GM12878 (cell line): Measurements from ENCODE around the gene SESN3. TPM values are rescaled to one million over a fixed set of nuclear protein-coding genes. Genes with fewer than 3 reads are reported as not detected.

Source experiments
- ATAC-seq: fragments of 200-7000 bp; cut with Tn5 transposase; 3 replicates; pipeline ENCODE4 v1.9.1; 2020; ENCODE audit warnings: mild to moderate bottlenecking, moderate library complexity
- BruUV-seq: library from RNA; stranded (reverse); fragments of 400-500 nt; replicated peaks from 2 replicates; lab custom pipeline; 2021; lab: Mats Ljungman, UMichigan
- CTCF ChIA-PET: fragments of 300-600 bp; sonication (Branson Sonifier 250); formaldehyde crosslinking; extraction: SDS; loops from one replicate; lab custom pipeline; 2021; ENCODE audit warnings: inconsistent platforms; lab: Yijun Ruan, JAX
- POLR2A ChIA-PET: fragments of 350-600 bp; formaldehyde crosslinking; extraction: SDS; loops from one replicate; lab custom pipeline; 2021; ENCODE audit warnings: inconsistent platforms; lab: Charles Lee
- RAD21 ChIA-PET: fragments of 300-600 bp; sonication (Branson Sonifier 250); formaldehyde crosslinking; loops from one replicate; lab custom pipeline; 2023; ENCODE audit warnings: antibody characterized with exemption; ENCODE audit not compliant: unreplicated experiment; lab: Charles Lee
- SMC1A ChIA-PET: fragments of 300-600 bp; sonication (Branson Sonifier 250); formaldehyde crosslinking; loops from one replicate; lab custom pipeline; 2023; ENCODE audit not compliant: unreplicated experiment, uncharacterized antibody; lab: Charles Lee
- DNase-seq: peaks from one replicate; pipeline ENCODE4 v3.0.0-alpha.2; 2011; ENCODE audit warnings: low read depth, low spot score
- FAIRE-seq: peaks from 3 replicates; lab custom pipeline; 2011; peaks lifted over from hg19 to GRCh38; lab: Jason Lieb, UNC
- H2AFZ ChIP-seq: 2 replicates; pipeline ENCODE4 v1.6.0; 2011; ENCODE audit warnings: low read depth, low read length, control low read depth; ENCODE audit not compliant: control insufficient read depth
- H3K27ac ChIP-seq: 2 replicates; pipeline ENCODE4 v1.5.1; 2011; ENCODE audit warnings: control low read depth; ENCODE audit not compliant: control insufficient read depth, insufficient read depth
- H3K27me3 ChIP-seq, 2 experiments: replicated peaks in 1 of 2; 2 replicates each; pipeline versions ENCODE4 v1.6.0 to v1.6.1; 2011; ENCODE audit warnings: low read length in 1 of 2; ENCODE audit not compliant: control insufficient read depth in 2 of 2, insufficient read depth in 2 of 2
- H3K36me3 ChIP-seq, 2 experiments: 2 replicates each; pipeline ENCODE4 v1.5.1; 2011; ENCODE audit warnings: low read length in 1 of 2; ENCODE audit not compliant: control insufficient read depth in 2 of 2, insufficient read depth in 2 of 2
- H3K4me1 ChIP-seq: 2 replicates; pipeline ENCODE4 v1.6.1; 2011; ENCODE audit warnings: mild to moderate bottlenecking, low read length, moderate library complexity, mixed read lengths; ENCODE audit not compliant: control insufficient read depth, insufficient read depth
- H3K4me2 ChIP-seq: 2 replicates; pipeline ENCODE4 v1.6.0; 2011; ENCODE audit warnings: control low read depth; ENCODE audit not compliant: control insufficient read depth, insufficient read depth
- H3K4me3 ChIP-seq: fragments of 200-600 bp; sonication (generic); 2 replicates; pipeline ENCODE4 v1.5.1; 2016
- H3K79me2 ChIP-seq: 2 replicates; pipeline ENCODE4 v1.6.0; 2011; ENCODE audit warnings: low read length; ENCODE audit not compliant: control insufficient read depth, insufficient read depth
- H3K9ac ChIP-seq: 2 replicates; pipeline ENCODE4 v1.8.0; 2011; ENCODE audit warnings: low read length, control low read depth, mixed read lengths; ENCODE audit not compliant: control insufficient read depth, insufficient read depth
- H3K9me3 ChIP-seq: replicated peaks from 3 replicates; pipeline ENCODE4 v1.5.1; 2011; ENCODE audit warnings: mild to moderate bottlenecking, low read length; ENCODE audit not compliant: control insufficient read depth, insufficient read depth
- H4K20me1 ChIP-seq: 2 replicates; pipeline ENCODE4 v1.6.0; 2011; ENCODE audit not compliant: control insufficient read depth, insufficient read depth
- JUND ChIP-seq: IDR thresholded peaks from 2 replicates; pipeline ENCODE4 v1.6.1; 2012; ENCODE audit warnings: low read depth, mild to moderate bottlenecking, low read length, improper control_type of control experiment, moderate library complexity
- LARP7 ChIP-seq: fragments of 450-650 bp; IDR thresholded peaks from 2 replicates; pipeline ENCODE4 v1.6.1; 2017; ENCODE audit warnings: mild to moderate bottlenecking
- MXI1 ChIP-seq: fragments of 150-350 bp; IDR thresholded peaks from 2 replicates; pipeline ENCODE4 v1.6.1; 2011; ENCODE audit warnings: low read depth, mild to moderate bottlenecking, inconsistent platforms, low read length, improper control_type of control experiment
- NR2F1 ChIP-seq: fragments of 450-650 bp; conservative IDR thresholded peaks from 2 replicates; pipeline ENCODE4 v1.6.1; 2017; ENCODE audit warnings: mild to moderate bottlenecking
- POLR2AphosphoS5 ChIP-seq: IDR thresholded peaks from 2 replicates; pipeline ENCODE4 v1.6.1; 2011; ENCODE audit warnings: mild to moderate bottlenecking, low read length, inconsistent platforms
- RCOR1 ChIP-seq: conservative IDR thresholded peaks from 2 replicates; pipeline ENCODE4 v1.6.1; 2012; ENCODE audit warnings: low read depth, low read length, improper control_type of control experiment
- SP1 ChIP-seq: IDR thresholded peaks from one replicate; pipeline ENCODE4 v1.6.1; 2011; ENCODE audit warnings: low read depth, low read length
- YY1 ChIP-seq: IDR thresholded peaks from 2 replicates; pipeline ENCODE4 v1.6.1; 2011; ENCODE audit warnings: low read depth, mild to moderate bottlenecking, low read length
- ZBTB4 ChIP-seq: fragments of 450-650 bp; formaldehyde crosslinking; IDR thresholded peaks from 2 replicates; pipeline ENCODE4 v1.4.0; 2022; ENCODE audit warnings: mild to moderate bottlenecking, moderate library complexity
- ZZZ3 ChIP-seq: IDR thresholded peaks from 2 replicates; pipeline ENCODE4 v1.6.1; 2011; ENCODE audit warnings: low read depth; ENCODE audit not compliant: control insufficient read depth, insufficient read length
- WGBS: methylation state at CpG from one replicate; pipeline ENCODE4 v1.1.6; 2016; ENCODE audit warnings: low lambda C conversion rate; ENCODE audit not compliant: insufficient replicate concordance, insufficient coverage; ENCODE audit errors: missing lambda C conversion rate; 5-methylcytosine and 5-hydroxymethylcytosine counted together
- in situ Hi-C: fragments of 300-500 bp; cut with MboI; formaldehyde crosslinking; loops from 9 replicates; pipeline ENCODE4 v1.14.3; 2018; ENCODE audit warnings: mixed read lengths
- intact Hi-C: fragments of 100-400 bp; cut with micrococcal nuclease; formaldehyde crosslinking; loops from one replicate; pipeline ENCODE4 v1.14.2; 2022; ENCODE audit not compliant: unreplicated experiment
- polyA plus RNA-seq, 11 experiments: library from polyadenylated mRNA; depleted of rRNA in 4 of 11; unstranded in 6 of 11; stranded (reverse) in 5 of 11; fragments of >200 nt; fragmentation: Nextera tagmentation in 4 of 11; fragmentation: Illumina TruSeq in 1 of 11; extraction: Ambion mirVana in 4 of 11; extraction: Trizol in 1 of 11; gene quantifications; 1 replicate in 1 of 11; 2 replicates in 10 of 11; pipeline versions ENCODE4 v1.2.1 to v1.2.3, GENCODE V29; 2011 to 2016; ENCODE audit warnings: inconsistent platforms in 2 of 11, missing spikeins in 2 of 11, low read depth in 1 of 11
- total RNA-seq, 4 experiments: library from RNA; depleted of rRNA in 3 of 4; stranded (reverse); fragments of >200 nt in 3 of 4; fragmentation: Illumina TruSeq in 1 of 4; extraction: Trizol in 1 of 4; gene quantifications; 2 replicates each; pipeline versions ENCODE4 v1.2.1 to v1.2.3, GENCODE V29; 2013 to 2021
- TF ChIP-seq, protein P1 (sequence below): IDR thresholded peaks from 2 replicates; pipeline ENCODE4 v1.6.1; 2011; ENCODE audit warnings: borderline replicate concordance, low read depth, mild to moderate bottlenecking, moderate library complexity, mixed read lengths, low read length; ENCODE audit not compliant: insufficient read depth; ENCODE audit errors: extremely low read length

Gene SESN3
- total and polyA plus RNA-seq, 10 of the 15 experiments (the other 5 are each of a cell fraction or from before 2014, with no cell fraction given) = 0.64 to 6.7 (median 3.0) TPM

- WGBS = 63% methylated on average over 3 of the region's 3 CpGs
- SMC1A ChIA-PET = interaction anchor here (0.6 to 1.9 kb wide), 6 partner anchors 14 to 976 kb away, joined by 3 to 9 read pairs (median 4); partner anchors contain the start of gene SESN3
- no peak for FAIRE-seq
- H2AFZ ChIP-seq = no peak overlapping the region
- H3K27me3 ChIP-seq = no peaks in the 10 kb centered on the region
- RAD21 ChIA-PET = no interaction called here
- no peak overlapping the region for H3K4me3 ChIP-seq
- no peak overlapping the region for H3K4me2 ChIP-seq
- H3K9ac ChIP-seq = no peak overlapping the region
- no peak for ATAC-seq
- POLR2A ChIA-PET = interaction anchor here (0.6 kb wide), 1 partner anchor 32 kb away, joined by 3 read pairs; no protein-coding TSS in a partner anchor
- no peaks in the 10 kb centered on the region for H3K79me2 ChIP-seq
- intact Hi-C loops = no loop called here
- in situ Hi-C loops = no loop called here
- no peak overlapping the region for H3K27ac ChIP-seq
- no peaks in the 10 kb centered on the region for H4K20me1 ChIP-seq
- CTCF ChIA-PET = interaction anchor here (1.0 to 1.6 kb wide), 4 partner anchors 9 to 512 kb away, joined by 3 to 7 read pairs (median 4); no protein-coding TSS in a partner anchor
- no peak for DNase-seq
- no TSS peak for BruUV-seq
- H3K4me1 ChIP-seq = no peaks in the 10 kb centered on the region
- TF ChIP-seq POLR2AphosphoS5 = no peak
- no peaks in the 10 kb centered on the region for H3K9me3 ChIP-seq
- no peaks in the 10 kb centered on the region for H3K36me3 ChIP-seq
Observed at GRCh38 chr11:95192717-95193116, 38.3 kb downstream of the SESN3 start.

DNA sequence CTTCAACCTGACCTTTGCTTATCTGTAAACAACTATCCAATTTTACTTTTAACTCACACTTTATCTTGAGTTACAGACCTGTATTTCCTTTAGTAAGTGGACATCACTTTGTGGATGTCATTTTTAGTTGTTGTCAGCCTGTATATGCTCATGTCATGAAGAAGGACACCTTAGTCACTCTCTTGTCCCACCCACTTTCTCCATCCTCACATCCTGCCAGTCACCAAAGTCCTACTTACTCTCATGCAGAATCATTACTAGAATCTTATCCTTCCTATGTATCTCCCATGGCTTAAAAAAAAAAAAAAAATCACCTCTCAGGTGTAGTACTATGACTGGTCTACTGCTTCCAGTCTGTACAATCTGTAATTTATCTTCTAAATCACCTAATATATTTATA, 43.3 kb downstream of the SESN3 start:
- CTCF ChIA-PET = interaction anchor here (0.6 to 1.3 kb wide), 2 partner anchors 22 to 516 kb away, joined by 3 read pairs; no protein-coding TSS in a partner anchor
- POLR2A ChIA-PET = no interaction called here
- no peak for TF ChIP-seq YY1
- TF ChIP-seq SP1 = no peak
- TF ChIP-seq ZBTB4 = no peak
- no peak for TF ChIP-seq JUND
- TF ChIP-seq NR2F1 = no peak
- TF ChIP-seq LARP7 = no peak
- no peak for TF ChIP-seq RCOR1
- no peak for TF ChIP-seq MXI1
- TF ChIP-seq, protein P1, sequence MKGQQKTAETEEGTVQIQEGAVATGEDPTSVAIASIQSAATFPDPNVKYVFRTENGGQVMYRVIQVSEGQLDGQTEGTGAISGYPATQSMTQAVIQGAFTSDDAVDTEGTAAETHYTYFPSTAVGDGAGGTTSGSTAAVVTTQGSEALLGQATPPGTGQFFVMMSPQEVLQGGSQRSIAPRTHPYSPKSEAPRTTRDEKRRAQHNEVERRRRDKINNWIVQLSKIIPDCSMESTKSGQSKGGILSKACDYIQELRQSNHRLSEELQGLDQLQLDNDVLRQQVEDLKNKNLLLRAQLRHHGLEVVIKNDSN = no peak
- TF ChIP-seq ZZZ3 = no peak

More for the DNA sequence above, 43.3 kb downstream of the SESN3 start:
- ATAC-seq (no peak), DNase-seq (no peak), FAIRE-seq (no peak)
- Histone ChIP-seq H3K9me3 (no peaks in the 10 kb centered on the region), H3K27me3 (no peaks in the 10 kb centered on the region), H3K36me3 (no peaks in the 10 kb centered on the region), H3K9ac (no peak overlapping the region), H2AFZ (no peak overlapping the region), H3K4me1 (no peaks in the 10 kb centered on the region), H3K4me2 (no peak overlapping the region), H4K20me1 (no peaks in the 10 kb centered on the region), H3K4me3 (no peak overlapping the region), H3K79me2 (no peaks in the 10 kb centered on the region), H3K27ac (no peak overlapping the region)
- no TSS peak for BruUV-seq
- SMC1A ChIA-PET = interaction anchor here (0.6 to 2.7 kb wide), 3 partner anchors 9 to 521 kb away, joined by 3 to 9 read pairs (median 5); no protein-coding TSS in a partner anchor
- RAD21 ChIA-PET = no interaction called here
- in situ Hi-C loops (no loop called here), intact Hi-C loops (no loop called here)
